ENCODE data around the gene BMF.

DNA sequence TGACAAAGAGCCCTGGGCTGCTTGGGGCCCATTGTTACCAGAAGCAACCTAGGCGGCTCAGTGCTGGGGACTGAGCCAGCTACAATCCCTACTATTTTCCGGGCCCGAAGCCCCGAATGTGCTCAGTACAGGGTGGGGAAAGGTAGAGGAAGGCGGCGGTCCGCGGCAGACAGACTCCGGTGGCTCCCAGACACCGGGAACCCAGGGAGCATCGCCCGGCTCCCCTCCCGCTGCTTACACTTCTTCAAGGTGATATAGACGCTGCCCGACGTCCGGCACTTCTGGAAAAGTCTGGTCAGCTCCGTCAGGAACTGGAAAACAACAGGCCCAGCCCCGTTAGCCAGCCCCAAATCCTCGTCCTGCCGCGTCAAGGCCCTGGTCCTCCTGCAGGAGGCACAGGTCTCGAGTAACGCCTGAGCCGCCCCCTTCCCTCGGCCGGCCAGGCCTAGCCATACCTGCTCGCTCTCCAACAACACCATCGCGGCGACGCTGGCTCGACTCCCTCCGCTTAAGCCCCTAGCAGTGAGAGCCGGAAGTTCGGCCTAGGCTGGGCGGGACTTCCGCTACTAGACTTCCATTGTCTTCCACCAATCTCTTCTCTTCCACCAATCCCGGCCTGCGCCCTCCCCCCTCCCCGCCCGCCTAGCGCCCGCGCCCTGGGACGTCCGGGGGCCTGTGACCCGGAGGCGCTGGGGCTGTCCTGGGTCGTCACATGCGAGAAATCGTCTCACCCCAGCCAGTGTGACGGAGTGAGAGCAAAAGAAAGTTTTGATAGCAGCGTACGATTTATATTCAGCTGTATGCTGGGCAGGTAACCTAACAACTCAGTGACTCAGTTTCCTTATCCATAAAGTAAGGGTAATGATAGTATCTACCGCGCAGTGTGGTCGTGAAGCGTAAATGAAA, 69.8 kb downstream of the BMF start, which contains the start of gene SRP14:
- TF ChIP-seq CTCF (IDR thresholded peaks at IDR 0.05; ENCODE audit: low read depth, low read length) (no peak), EZH2phosphoT487 (IDR thresholded peaks at IDR 0.05; ENCODE audit: low read depth) (no peak)
